Lower leg skin (tissue), 4 donors: Measurements from ENCODE around the gene PA2G4. TPM values are rescaled to one million over a fixed set of nuclear protein-coding genes. Genes with fewer than 3 reads are reported as not detected.
A peak's percentile ranks its signal among the peaks of the same experiment; 100 is the strongest.

Experiments used
- DNase-seq, 2 donors: peaks; one replicate each; pipeline ENCODE4 v3.0.0-alpha.2; 2019; ENCODE audit warnings: low spot score in 2 of 2
- H3K4me3 ChIP-seq: fragments of 200-600 bp; sonication (generic); 2 replicates; pipeline ENCODE4 v1.5.1; 2017; ENCODE audit warnings: mild to moderate bottlenecking, low read depth; ENCODE audit not compliant: poor library complexity, severe bottlenecking
- POLR2A ChIP-seq, 2 donors: fragments of 450-650 bp; IDR thresholded peaks; one replicate each; pipeline ENCODE4 v1.6.1; 2016 to 2017; ENCODE audit warnings: antibody characterized with exemption in 2 of 2, mild to moderate bottlenecking in 1 of 2, moderate library complexity in 1 of 2
- WGBS, 2 donors: methylation state at CpG; one replicate each; pipeline ENCODE4 v1.1.5; 2018; 5-methylcytosine and 5-hydroxymethylcytosine counted together
- intact Hi-C: fragments of 100-400 bp; cut with DNase I; formaldehyde crosslinking; loops from one replicate; pipeline ENCODE4 v1.15.0; 2023; ENCODE audit warnings: low total_unique reads
- total RNA-seq, 4 donors: library from RNA; depleted of rRNA; stranded (reverse); fragments of >200 nt; gene quantifications; one replicate each; pipeline ENCODE4 v1.1.0, GENCODE V29; 2016
- TF ChIP-seq, protein P1 (sequence below), 3 donors: fragments of 450-650 bp; IDR thresholded peaks; one replicate each; pipeline ENCODE4 v1.5.1; 2016; ENCODE audit warnings: antibody characterized with exemption in 3 of 3, mild to moderate bottlenecking in 3 of 3, moderate library complexity in 2 of 3

PA2G4 gene
- total RNA-seq, 4 donors from 2014 or later = 118 to 201 (median 130) TPM

DNA sequence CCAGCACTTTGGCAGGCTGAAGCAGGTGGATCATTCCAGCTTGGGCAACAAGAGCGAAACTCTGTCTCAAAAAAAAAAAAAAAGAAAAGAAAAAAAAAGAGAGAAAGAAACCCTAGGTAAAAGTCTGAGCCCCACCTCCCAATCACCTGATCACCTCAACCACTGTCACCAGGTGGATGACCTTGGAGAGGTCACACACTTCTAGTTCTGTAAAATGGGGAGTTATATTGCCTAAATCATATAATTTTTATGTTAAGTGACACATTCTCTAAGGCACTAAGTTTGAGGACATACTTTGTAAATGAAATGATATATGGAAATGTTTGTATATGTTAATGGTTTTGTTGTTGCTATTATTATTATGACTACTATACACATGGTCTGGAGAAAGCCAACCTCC, 25.9 kb upstream of the PA2G4 start:
- intact Hi-C loops = no loop called here
- no peak overlapping the region for H3K4me3 ChIP-seq
- TF ChIP-seq, protein P1, sequence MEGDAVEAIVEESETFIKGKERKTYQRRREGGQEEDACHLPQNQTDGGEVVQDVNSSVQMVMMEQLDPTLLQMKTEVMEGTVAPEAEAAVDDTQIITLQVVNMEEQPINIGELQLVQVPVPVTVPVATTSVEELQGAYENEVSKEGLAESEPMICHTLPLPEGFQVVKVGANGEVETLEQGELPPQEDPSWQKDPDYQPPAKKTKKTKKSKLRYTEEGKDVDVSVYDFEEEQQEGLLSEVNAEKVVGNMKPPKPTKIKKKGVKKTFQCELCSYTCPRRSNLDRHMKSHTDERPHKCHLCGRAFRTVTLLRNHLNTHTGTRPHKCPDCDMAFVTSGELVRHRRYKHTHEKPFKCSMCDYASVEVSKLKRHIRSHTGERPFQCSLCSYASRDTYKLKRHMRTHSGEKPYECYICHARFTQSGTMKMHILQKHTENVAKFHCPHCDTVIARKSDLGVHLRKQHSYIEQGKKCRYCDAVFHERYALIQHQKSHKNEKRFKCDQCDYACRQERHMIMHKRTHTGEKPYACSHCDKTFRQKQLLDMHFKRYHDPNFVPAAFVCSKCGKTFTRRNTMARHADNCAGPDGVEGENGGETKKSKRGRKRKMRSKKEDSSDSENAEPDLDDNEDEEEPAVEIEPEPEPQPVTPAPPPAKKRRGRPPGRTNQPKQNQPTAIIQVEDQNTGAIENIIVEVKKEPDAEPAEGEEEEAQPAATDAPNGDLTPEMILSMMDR (IDR thresholded peaks at IDR 0.05) = no peak
- TF ChIP-seq POLR2A (IDR thresholded peaks at IDR 0.05) = no peak
- 52 to 82% methylated on average over 1 of the region's 1 CpG for WGBS, 2 donors
- DNase-seq = no peak

DNA sequence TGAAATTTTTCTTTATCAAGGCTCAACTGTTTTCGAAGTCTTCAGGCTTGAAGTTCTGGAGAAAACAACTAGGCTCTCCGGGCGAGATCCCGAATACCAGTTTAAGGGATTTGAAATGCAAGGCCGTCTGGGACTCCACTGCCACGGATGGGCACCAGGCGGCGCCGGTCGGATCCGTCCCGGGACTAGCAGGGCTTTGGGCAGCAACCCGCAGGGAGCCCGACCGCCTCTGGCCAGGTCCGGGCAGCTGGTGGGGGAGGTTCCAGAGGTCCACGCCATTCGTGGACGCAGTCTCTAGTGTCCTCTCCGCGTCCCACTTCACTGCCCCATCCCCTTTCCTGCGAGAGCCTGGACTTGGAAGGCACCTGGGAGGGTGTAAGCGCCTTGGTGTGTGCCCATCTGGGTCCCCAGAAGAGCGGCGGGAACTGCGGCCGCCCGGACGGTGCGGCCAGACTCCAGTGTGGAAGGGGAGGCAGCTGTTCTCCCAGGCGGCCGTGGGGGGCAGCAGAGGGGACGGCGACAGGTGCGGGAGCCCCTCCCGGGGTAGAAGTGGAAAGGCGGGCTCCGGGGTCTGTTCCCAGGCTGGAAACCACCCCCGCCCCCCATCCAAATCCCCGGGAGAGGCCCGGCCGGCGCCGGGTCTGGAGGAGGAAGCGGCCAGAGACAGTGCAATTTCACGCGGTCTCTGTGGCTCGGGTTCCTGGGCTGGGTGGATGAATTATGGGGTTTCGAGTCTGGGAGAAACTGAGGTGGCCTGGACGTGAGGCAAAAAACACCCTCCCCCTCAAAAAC, 25.2 kb upstream of the PA2G4 start:
- no peak for TF ChIP-seq POLR2A (IDR thresholded peaks at IDR 0.05)
- TF ChIP-seq, protein P1 (IDR thresholded peaks at IDR 0.05) = peak in 1 of 3 donors; percentile 76
- DNase-seq = peak; percentile 84 to 97
- WGBS, 2 donors = 1 to 2% methylated on average over 46 to 48 of the region's 50 CpGs
- intact Hi-C loops = no loop called here
- peak overlapping the region; percentile 50 for H3K4me3 ChIP-seq

DNA sequence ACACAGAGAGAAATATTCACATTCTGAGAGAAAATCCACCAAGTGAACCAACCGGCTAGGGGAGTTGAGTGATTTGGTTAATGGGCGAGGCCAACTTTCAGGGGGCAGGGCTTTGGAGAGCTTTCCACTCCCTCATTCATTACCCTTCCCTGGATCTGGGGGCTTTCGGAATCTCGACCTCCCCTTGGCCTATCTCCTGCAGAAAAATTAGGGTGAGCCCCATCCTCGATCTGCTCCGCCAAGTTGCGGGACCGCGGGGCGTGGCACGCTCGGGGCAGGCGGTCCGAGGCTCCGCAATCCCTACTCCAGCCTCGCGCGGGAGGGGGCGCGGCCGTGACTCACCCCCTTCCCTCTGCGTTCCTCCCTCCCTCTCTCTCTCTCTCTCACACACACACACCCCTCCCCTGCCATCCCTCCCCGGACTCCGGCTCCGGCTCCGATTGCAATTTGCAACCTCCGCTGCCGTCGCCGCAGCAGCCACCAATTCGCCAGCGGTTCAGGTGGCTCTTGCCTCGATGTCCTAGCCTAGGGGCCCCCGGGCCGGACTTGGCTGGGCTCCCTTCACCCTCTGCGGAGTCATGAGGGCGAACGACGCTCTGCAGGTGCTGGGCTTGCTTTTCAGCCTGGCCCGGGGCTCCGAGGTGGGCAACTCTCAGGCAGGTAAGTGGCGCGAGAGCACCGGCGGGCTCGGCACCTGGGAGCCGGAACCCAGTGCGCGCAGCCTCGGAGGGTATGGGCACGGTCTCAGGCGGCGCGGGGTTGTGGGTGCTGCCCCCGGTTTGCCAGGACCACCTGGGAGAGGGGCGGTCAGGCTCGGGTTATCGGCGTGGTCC, 24.4 kb upstream of the PA2G4 start, which contains the start of gene ERBB3:
Gene ERBB3, plus strand, starts transcription at position 443 of the 833 bp plus-strand sequence. Its CDS starts 136 bp downstream, at position 579.
- TF ChIP-seq, protein P1 (IDR thresholded peaks at IDR 0.05) = no peak
- TF ChIP-seq POLR2A (IDR thresholded peaks at IDR 0.05) = no peak
- peak within 1 kb of the TSS; percentile 50 for H3K4me3 ChIP-seq
- DNase-seq = peak; percentile 77 to 96
- 0 to 2% methylated on average over 51 to 55 of the region's 59 CpGs for WGBS, 2 donors
- intact Hi-C loops = no loop called here

DNA sequence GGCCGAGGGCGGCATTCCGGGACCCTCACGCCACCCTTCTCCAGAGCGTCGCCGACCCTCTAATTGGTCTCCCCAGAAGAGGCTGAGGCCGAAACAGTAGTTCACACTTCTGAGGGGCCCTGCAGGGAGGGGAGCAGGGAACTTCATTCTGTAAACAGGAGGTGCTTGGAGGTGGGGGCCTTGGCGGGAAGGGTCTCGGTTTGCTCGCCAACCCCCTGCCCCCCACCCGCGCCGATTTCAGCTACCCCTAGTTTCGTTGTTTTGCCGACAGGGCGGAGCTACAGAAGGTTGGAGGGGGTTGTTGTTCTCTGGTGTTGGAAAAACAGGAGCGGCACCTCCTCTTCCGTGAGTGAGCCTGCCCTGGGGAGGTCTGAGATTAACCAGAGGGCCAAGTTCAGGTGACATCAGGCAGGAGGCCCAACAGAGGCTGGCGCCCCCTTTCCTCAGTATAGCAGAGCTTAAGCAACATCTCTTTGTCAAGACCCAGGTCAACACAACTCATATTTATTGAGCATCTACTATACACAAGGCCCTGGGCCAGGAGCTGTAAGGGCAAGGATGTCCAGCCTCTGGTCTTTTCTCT, 23.7 kb upstream of the PA2G4 start:
- intact Hi-C loops = no loop called here
- DNase-seq = no peak
- 15 to 18% methylated on average over 16 to 20 of the region's 20 CpGs for WGBS, 2 donors
- TF ChIP-seq, protein P1 (IDR thresholded peaks at IDR 0.05) = no peak
- no peak for TF ChIP-seq POLR2A (IDR thresholded peaks at IDR 0.05)
- peak overlapping the region; percentile 50 for H3K4me3 ChIP-seq

DNA sequence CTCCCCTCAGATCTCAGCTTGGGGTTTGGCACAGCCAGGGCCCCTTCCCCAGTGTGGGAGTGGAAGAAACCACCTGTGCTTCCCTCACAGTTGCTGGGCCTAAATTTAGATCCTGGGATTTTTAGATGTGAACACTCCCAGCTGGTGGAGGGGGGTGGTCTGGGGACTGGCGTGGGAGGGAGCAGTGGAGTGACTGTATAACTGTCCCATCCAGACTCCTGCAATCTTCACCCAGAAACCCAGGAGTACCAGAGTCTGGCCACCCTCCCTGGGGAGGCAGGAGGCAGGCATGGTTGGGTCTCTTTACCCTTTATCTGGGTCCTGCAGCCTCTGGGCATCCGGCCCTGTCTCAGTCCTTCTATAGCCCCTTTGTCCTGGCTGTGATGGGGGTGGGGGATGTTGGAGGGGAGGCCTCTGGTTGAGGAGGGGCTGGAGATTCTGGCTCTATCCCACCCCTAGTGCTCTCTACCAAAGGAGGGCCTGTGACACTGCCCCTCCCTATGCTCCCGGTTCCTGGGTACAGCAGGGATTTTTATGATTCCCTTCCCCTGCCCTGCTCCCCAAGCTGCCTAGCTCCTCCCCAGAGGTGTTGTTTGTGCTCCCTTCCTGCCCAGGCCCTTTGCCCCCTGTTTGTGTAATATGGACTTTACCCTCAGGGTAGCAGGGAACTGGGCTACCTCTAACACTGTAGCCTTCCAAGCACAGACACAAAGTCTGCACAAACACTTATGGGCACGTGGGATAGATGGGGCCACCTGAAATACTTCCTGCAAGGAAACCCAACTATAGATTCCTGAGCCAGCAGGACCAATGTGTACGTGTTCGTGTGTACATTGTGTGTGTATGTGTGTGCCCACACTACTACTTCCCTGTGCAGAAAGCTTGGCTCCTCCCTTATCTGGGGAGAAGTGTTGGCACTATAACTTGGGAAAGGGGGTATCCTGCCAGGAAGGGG, 22.7 kb upstream of the PA2G4 start:
- 35 to 66% methylated on average over 6 of the region's 6 CpGs for WGBS, 2 donors
- H3K4me3 ChIP-seq = peak overlapping the region; percentile 50
- intact Hi-C loops = no loop called here
- TF ChIP-seq, protein P1 (IDR thresholded peaks at IDR 0.05) = peak in 1 of 3 donors; percentile 81
- no peak for TF ChIP-seq POLR2A (IDR thresholded peaks at IDR 0.05)
- no peak for DNase-seq
